HepG2 (cell line): ENCODE results near the gene SLC23A3. TPM values are rescaled to one million over a fixed set of nuclear protein-coding genes. Genes with fewer than 3 reads are reported as not detected.
A peak's percentile ranks its signal among the peaks of the same experiment; 100 is the strongest.

Experiments used
- AGO2 ChIP-seq: fragments of 200-400 bp; formaldehyde crosslinking; optimal IDR thresholded peaks from 2 replicates; pipeline ENCODE3; 2017; ENCODE audit warnings: mild to moderate bottlenecking, low read depth, low read length, moderate library complexity
- CBFB ChIP-seq: sonication (generic); formaldehyde crosslinking; IDR thresholded peaks from 2 replicates; pipeline ENCODE4 v1.4.0; 2020; ENCODE audit warnings: missing genetic modification reagents
- CREB1 ChIP-seq, 2 experiments: fragments of 450-650 bp in 1 of 2; IDR thresholded peaks; 2 replicates each; pipeline ENCODE4 v1.6.1; 2016 to 2017; ENCODE audit warnings: control low read depth in 1 of 2, mild to moderate bottlenecking in 1 of 2, missing compliant biosample characterization in 1 of 2, missing genetic modification characterization in 1 of 2
- CREM ChIP-seq, 2 experiments: sonication (generic) in 1 of 2; formaldehyde crosslinking in 1 of 2; IDR thresholded peaks; 2 replicates each; pipeline versions ENCODE4 v1.4.0 to v1.6.1; 2016 to 2020; ENCODE audit warnings: antibody characterized with exemption in 1 of 2, mild to moderate bottlenecking in 1 of 2, missing genetic modification reagents in 1 of 2
- KAT8 ChIP-seq: IDR thresholded peaks from 2 replicates; pipeline ENCODE4 v1.6.1; 2016; ENCODE audit warnings: missing genetic modification reagents, missing compliant biosample characterization
- NFIC ChIP-seq: IDR thresholded peaks from 2 replicates; pipeline ENCODE4 v1.6.1; 2012; ENCODE audit warnings: mild to moderate bottlenecking, low read length, inconsistent platforms
- SP5 ChIP-seq: IDR thresholded peaks from 2 replicates; pipeline ENCODE4 v1.6.1; 2016; ENCODE audit warnings: low read depth, borderline replicate concordance
- U2AF1 ChIP-seq: fragments of 200-400 bp; formaldehyde crosslinking; optimal IDR thresholded peaks from 2 replicates; pipeline ENCODE3; 2017; ENCODE audit warnings: mild to moderate bottlenecking, low read depth, low read length
- polyA plus RNA-seq, 8 experiments: library from polyadenylated mRNA; depleted of rRNA in 3 of 8; stranded (reverse) in 7 of 8; unstranded in 1 of 8; fragments of >200 nt; fragmentation: Illumina TruSeq in 4 of 8; extraction: Trizol in 4 of 8; gene quantifications; 2 replicates each; pipeline versions ENCODE4 v1.2.1 to v1.2.3, GENCODE V29; 2011 to 2016; ENCODE audit warnings: low read depth in 4 of 8, missing spikeins in 1 of 8, mixed read lengths in 1 of 8; ENCODE audit not compliant: insufficient read depth in 1 of 8
- total RNA-seq, 5 experiments: library from RNA; depleted of rRNA; stranded (reverse); fragments of >200 nt; fragmentation: Illumina TruSeq; extraction: Trizol; gene quantifications; 2 replicates each; pipeline ENCODE4 v1.2.3, GENCODE V29; 2016; ENCODE audit warnings: low read depth in 1 of 5
- TF ChIP-seq, protein P1 (sequence below): sonication (generic); formaldehyde crosslinking; IDR thresholded peaks from 2 replicates; pipeline ENCODE4 v1.5.0; 2020; ENCODE audit warnings: missing genetic modification reagents
- TF ChIP-seq, protein P2 (sequence below): sonication (generic); formaldehyde crosslinking; IDR thresholded peaks from 2 replicates; pipeline ENCODE4 v1.5.0; 2020; ENCODE audit warnings: missing genetic modification reagents, mild to moderate bottlenecking, borderline replicate concordance
- TF ChIP-seq, protein P3 (sequence below): sonication (generic); formaldehyde crosslinking; IDR thresholded peaks from 2 replicates; pipeline ENCODE4 v1.5.0; 2020; ENCODE audit warnings: missing genetic modification reagents

SLC23A3 gene
- total and polyA plus RNA-seq, 2 of the 13 experiments (the other 11 are each of a cell fraction or from before 2014, with no cell fraction given): 0.38 to 0.78 TPM

DNA sequence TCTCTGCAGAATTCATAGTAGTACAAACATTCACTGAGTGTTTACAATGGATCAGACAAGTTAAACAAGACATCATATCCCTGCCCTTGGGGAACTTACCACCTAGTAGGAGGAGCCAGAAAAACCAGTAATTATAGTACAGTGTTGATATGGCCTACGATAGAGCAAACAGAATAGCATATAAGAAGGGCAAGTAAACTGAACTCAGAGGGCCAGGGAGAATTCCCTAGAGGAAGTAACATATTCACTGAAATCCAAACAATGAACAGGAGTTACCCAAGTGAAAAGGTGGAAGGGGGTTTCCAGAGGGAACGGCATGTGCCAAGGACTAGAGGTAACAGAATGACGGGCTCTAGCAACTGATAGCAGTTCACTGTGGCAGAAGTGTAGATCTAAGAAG, 43.3 kb downstream of the SLC23A3 start (continued):
- no peak for TF ChIP-seq AGO2
- peak; percentile 80 for TF ChIP-seq NFIC
- TF ChIP-seq, protein P1, sequence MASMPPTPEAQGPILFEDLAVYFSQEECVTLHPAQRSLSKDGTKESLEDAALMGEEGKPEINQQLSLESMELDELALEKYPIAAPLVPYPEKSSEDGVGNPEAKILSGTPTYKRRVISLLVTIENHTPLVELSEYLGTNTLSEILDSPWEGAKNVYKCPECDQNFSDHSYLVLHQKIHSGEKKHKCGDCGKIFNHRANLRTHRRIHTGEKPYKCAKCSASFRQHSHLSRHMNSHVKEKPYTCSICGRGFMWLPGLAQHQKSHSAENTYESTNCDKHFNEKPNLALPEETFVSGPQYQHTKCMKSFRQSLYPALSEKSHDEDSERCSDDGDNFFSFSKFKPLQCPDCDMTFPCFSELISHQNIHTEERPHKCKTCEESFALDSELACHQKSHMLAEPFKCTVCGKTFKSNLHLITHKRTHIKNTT (CRISPR knock-in tag): no peak
- TF ChIP-seq U2AF1: no peak
- TF ChIP-seq KAT8 (CRISPR knock-in tag): peak; percentile 32; the same call in 1 of the 2 replicates
- TF ChIP-seq SP5 (CRISPR knock-in tag): peak; percentile 96
- TF ChIP-seq, protein P2, sequence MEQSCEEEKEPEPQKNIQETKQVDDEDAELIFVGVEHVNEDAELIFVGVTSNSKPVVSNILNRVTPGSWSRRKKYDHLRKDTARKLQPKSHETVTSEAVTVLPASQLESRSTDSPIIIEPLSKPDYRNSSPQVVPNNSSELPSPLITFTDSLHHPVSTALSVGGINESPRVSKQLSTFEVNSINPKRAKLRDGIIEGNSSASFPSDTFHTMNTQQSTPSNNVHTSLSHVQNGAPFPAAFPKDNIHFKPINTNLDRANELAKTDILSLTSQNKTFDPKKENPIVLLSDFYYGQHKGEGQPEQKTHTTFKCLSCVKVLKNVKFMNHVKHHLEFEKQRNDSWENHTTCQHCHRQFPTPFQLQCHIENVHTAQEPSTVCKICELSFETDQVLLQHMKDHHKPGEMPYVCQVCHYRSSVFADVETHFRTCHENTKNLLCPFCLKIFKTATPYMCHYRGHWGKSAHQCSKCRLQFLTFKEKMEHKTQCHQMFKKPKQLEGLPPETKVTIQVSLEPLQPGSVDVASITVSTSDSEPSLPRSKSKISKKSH (CRISPR knock-in tag): no peak
- TF ChIP-seq, protein P3, sequence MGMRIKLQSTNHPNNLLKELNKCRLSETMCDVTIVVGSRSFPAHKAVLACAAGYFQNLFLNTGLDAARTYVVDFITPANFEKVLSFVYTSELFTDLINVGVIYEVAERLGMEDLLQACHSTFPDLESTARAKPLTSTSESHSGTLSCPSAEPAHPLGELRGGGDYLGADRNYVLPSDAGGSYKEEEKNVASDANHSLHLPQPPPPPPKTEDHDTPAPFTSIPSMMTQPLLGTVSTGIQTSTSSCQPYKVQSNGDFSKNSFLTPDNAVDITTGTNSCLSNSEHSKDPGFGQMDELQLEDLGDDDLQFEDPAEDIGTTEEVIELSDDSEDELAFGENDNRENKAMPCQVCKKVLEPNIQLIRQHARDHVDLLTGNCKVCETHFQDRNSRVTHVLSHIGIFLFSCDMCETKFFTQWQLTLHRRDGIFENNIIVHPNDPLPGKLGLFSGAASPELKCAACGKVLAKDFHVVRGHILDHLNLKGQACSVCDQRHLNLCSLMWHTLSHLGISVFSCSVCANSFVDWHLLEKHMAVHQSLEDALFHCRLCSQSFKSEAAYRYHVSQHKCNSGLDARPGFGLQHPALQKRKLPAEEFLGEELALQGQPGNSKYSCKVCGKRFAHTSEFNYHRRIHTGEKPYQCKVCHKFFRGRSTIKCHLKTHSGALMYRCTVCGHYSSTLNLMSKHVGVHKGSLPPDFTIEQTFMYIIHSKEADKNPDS (CRISPR knock-in tag): 0 out of 2 replicates have a peak, but pooled peaks have one; percentile 53
- TF ChIP-seq CREB1 (IDR thresholded peaks at IDR 0.05): no peak
- peak; percentile 54 for TF ChIP-seq CREB1 (CRISPR knock-in tag; IDR thresholded peaks at IDR 0.05)
- 0 out of 2 replicates have a peak, but pooled peaks have one; percentile 31 for TF ChIP-seq CREM (IDR thresholded peaks at IDR 0.05)
- TF ChIP-seq CREM (CRISPR knock-in tag; IDR thresholded peaks at IDR 0.05): no peak
- TF ChIP-seq CBFB (CRISPR knock-in tag): peak; percentile 12; the same call in 1 of the 2 replicates
- TF ChIP-seq, all 625 proteins: peak for 89
